ENCODE data around the gene MLIP. TPM values are rescaled to one million over a fixed set of nuclear protein-coding genes. Genes with fewer than 3 reads are reported as not detected.
"Not testable (repeated sequence)": the region's sequence is repeated elsewhere in the genome, so short reads cannot be mapped to it uniquely, and the experiment has no call there.

The MLIP gene
- total RNA-seq, 1 donor from 2014 or later = 8.5 TPM

DNA sequence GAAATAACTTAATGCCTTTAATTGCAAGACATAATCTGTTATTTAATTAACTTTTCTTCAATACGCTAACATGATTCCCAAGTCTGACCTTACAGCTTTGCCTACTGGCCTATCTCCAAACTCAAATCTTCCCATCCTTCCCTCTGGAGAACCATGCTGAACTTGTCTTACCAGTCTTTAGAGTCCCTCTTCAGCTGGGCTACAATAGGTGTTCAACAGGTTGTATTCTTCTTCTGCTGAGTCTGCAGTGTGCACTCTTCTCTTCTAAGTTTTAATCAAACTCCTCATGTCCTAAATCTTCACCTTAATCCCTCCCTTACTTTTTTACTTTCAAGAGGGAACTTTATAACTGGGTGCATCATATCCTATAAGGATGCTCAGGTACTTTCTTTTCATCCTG is 121.5 kb downstream of the MLIP start:
- ATAC-seq = peak; percentile 42

DNA sequence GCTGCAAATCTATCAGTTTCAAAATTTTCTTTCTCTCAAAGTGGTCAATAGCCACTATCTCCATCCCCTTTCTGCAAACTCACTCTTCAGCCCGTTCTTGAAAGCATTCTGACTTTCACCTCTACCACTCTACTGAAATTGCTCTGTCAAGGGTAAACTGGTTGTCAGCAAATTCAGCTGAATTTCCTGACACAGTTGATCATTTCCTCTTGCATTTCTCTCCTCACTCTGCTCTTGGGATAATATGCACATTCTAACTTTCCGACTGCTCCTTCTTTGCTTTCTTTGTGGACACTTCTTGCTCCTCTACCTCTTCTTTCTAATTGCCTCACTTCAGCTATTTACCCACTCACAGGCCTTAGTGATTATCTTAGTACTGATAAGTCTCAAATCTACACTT is 123.3 kb downstream of the MLIP start:
- no peak for ATAC-seq

DNA sequence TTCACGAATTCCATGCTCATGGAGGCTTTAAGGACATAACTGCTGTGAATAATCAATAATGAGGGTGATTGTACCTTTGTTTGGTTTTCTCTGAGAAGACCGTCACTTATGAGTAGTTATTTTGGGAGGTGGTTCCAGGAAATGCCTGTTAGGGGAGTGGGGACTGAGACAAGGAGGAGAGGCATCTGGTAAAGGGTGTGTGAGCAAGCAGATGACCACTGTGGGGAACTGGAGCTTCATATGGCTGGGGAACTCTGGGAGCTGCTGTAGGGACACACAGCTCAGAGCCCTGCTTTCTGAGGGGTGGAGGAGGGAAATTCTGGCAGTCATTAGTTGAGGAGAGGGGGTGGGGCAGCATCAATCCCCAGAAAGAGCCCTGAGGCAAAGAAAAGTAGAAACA is 125.7 kb downstream of the MLIP start:
- ATAC-seq = no peak

DNA sequence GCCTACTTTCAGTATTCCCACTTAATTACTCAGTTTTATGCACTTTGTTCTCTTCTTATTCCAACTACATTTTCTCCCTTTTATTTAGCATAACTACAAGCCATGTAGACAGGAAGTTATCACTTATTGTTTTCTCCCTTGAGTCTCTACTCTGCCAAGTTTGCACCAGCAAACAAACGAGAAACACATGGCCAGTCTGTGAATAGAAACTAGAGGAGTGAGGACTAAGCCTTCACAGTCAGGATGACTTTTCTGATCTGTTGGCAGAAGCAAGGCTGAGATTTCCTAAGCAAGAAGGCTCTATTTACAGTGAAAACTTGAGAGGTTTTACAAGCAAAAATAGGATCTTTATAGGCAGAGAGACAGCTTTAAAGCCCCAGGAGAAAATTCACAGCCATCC is 127.2 kb downstream of the MLIP start:
- ATAC-seq = no peak

DNA sequence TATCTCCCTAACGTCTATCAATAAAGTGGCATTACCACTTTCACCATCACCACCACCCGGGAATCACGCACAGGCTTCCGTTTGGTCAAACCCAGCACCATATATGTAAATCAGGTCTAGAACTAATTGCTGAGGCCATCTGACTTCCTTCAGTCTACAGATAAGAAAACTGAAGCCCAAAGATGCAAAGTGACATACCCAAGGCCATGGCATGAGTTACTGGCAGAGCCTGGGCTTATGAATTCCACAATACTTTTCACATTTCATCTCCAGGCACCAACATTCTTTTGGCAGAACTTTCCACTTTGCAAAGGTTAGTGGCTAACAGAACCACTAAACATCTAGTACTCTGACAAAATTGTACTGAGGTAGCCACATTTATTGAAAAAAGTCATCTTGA is 132.5 kb downstream of the MLIP start:
- no peak for ATAC-seq

DNA sequence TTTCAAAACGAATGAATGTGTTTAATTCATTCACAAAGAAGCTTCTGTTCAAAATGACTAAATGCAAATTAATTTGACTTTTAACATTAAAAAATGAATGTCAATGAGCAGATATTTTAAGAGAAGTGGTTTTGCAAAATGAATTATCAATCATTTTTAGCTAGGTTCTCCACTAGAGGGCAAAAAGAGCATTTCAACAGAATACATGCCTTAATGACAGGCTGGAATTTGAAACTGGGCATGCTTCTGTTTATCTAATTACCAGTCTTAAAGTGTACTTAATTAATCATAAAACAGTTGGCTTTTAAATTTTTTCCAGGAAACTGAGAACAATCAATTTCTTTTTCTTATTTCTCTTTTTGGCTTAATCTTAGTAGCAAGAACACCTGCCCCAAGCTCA is 133.2 kb downstream of the MLIP start:
- no peak for ATAC-seq

DNA sequence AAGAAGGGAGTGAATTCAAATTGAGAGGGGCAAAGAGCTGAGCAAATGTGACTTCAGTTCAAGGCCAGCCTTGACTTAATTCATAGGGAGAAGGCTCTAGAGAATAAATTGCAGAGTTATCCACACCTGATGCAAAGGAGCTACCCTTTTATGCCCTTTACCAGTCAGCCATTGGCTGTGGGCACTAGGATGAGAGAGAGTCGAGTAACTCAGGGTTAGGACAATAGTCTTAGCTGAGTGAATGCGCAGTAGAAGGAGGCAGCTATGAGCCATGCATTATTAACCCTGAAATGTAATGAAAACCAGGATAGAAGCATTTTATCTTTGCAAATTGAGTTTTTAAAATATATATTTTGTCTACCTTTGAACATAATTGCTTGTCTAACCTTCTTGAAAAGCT is 134.0 kb downstream of the MLIP start:
- ATAC-seq = no peak

DNA sequence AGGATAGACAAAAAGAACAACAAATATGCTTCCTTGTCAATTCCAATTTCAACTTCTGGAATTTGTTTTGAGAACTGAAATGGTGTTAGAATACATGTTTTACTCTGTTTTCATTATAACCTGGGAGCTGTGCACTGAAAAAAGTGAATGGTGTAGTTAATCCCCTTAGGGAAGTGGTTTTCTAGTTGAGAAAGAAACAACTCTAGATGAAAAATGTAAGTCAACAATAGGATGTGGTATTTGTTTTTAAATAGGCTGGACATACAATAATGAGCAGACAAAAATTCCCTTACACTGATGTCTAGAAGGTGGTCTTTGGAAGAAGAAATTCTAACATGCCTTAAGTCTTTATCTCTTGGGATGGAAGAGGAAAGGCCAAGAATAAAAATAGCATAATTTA is 137.1 kb downstream of the MLIP start:
- ATAC-seq = no peak

DNA sequence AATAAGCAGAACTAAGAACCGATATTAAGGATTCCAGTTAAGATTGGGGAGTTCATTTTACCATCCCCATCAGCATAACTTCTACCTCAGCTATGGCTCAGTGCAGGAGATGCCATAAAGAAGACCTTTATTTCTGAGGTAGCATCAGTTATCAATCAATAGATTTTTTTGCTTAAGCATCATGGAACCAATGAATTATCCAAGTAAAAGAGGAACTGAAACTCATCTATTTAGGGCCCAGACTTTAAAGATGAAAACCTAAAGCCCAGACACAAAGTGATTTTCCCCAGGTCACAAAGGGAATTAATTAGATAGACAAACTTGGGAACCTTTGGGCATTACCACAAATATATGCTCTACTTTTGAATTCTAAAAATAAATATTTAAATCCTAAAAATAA is 137.8 kb downstream of the MLIP start:
- no peak for ATAC-seq

DNA sequence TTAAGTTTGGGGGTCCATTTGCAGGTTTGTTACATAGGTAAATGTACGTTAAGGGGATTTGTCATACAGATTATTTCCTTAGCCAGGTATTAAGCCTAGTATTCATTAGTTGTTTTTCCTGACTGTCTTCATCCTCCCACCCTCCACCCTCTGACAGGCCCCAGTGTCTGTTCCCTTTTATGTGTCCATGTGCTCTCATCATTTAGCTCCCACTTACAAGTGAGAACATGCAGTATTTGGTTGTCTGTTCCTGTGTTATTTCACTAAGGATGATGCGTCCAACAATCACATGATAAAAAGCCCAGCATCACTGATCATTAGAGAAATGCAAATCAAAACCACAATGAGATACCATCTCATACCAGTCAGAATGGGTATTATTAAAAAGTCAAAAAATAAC is 138.6 kb downstream of the MLIP start:
- not testable (repeated sequence) for ATAC-seq

DNA sequence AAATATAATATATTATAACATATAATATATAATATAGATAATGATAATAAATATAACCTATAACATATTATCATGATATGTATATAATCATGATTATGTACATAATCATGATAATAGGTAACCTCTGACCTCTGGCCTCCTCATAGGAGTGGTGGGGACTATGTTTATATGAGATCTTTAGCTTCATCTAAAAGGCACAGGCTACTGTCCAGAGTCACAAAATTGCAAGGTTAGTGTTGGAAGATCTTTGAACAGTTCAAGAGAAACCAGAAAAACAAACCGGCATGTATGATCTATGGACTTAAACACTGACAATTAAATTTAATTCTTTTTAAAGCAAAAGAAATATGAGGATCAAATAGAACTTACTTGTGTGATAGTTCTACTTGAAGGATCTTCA is 141.3 kb downstream of the MLIP start:
- no peak for ATAC-seq

DNA sequence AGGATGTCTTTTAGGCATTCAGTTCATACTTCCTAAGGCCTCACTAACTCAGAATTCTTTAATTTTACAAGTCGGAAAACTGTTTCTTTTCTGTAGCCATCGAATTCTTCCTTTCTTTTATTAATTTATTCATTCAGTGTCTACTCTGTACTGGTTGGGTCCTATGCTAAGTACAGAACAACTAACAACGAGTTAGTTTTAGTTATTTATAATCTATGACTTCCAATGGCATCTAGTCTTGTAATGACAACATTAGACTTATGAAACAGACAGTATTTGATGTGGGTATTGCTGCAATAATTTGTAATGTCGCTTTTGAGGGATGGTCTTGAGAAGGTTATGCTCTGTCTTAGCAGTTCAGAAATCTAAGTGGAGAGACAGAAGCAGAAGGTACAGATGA is 141.7 kb downstream of the MLIP start:
- no peak for ATAC-seq

DNA sequence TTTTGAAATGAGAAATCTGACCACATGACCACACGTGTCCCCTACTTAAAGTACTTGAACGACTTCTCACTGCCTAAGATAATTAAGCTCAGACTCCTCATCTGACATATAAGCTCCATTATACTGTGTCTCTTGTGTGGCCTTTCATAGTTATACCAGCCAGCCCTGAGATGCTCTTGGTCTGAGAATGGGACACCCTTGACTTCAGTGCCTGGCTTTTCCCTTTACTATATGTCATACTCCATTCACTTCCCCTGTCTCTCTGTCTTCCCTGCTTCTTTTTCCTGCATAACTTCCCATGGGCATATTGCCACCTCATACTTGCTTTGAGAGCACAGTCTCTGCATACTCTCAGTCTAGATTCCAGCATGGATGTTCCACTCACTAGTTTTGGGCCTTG is 143.6 kb downstream of the MLIP start:
- ATAC-seq = no peak

DNA sequence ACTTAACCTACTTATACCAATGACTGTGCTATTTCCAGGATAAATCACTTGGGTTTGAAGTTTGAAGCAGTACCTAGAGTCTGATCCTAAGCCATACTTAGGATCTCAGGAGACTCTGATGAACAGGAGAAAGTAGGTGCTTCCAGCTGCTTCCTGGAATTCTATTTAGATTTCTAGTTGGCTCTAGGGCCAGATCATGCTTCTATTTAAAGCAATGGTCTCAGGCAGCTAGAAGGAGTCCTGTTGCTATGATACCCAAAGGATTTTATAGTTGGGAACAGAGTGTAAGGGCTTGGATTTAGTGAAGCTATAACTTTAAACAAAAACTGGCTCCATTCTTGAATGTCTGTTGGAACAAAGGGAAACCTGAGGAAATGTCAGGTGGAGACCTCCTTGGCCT is 144.6 kb downstream of the MLIP start:
- no peak for ATAC-seq

DNA sequence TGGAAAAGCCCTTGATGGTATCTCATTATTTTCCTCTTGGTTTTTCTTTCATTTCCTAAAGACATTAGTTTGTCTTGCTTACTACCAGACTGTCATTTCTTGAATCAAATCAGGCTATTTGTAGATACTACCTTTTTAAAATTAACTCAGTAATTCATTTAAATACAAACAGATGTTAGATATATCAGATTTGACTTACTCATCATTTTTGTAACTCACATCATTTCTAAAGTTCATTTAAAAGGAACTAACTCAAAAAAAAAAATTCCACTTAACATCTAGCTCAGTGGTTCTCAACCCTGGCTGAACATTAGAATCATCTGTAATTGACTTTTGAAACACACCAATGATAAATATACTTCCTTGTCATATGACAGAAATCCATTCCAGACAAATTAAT is 148.8 kb downstream of the MLIP start:
- ATAC-seq = no peak

DNA sequence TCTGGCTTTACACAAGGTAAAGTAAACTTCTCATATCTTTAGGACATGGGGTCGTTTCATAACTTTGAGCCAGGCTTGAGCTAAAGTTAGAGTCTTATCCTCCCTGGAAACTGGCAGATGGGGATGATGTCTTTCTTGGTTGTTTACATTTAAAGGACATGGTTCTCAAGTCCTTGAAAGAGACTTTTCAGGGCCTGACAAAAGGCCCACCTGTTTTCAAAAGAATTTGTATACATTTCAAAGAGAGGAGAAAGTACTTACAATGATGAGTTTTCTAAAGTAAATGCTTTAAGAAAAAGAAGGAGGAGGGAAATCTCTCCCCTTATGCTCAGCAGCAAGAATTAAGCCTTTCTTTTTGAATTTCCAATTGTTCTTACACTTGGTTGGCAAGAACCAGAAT is 151.3 kb downstream of the MLIP start:
- ATAC-seq = no peak

DNA sequence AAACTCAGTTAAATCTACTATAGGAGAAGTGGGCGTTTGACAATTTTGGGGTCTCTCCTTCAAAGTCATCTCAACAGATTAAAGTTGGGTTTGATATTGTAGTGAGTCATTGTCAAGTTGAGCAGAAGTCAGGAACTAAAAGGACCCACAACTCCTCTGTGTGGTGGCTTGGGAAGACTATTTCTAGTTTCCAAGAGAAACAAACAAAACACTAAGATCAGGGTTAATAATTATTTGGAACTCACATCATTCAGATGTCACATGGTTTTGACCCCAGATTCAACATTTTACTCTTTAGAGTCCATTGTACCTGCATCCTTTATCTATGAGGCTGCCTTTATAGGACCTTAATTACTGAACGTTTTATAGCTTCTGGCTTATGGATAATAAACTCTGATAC is 151.7 kb downstream of the MLIP start:
- no peak for ATAC-seq

DNA sequence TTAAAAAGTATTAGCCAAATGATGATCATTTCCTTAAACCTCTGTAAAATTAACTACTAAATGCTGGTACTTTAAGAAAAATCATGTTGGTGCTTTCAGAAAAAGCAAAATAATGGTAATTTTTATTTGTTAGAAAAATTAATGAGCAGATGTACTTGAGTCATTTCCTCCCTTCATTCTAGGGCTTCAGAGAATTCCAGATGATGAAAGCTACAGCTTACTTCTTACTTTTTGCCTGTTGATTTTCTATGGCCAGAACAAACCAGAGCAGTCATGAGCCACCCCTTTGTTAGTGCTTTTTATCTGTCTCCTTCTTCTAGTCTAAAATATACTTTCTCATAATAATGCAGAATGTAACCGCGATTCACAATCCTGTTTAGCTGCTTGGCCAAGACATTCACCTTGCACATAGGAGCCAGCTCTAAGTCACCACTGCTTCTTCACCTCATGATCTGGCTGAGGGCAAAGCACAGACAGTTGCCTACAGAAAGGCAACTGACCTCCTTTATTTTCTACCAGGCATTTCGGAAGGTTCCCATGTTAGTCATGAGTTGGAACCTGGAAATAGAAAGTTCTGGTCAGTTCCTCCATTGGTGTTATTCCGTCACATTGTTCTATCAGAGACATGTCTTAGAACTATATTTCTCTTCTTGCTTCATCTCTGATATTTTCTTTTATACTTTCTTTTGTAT is 153.5 kb downstream of the MLIP start:
- ATAC-seq = no peak

DNA sequence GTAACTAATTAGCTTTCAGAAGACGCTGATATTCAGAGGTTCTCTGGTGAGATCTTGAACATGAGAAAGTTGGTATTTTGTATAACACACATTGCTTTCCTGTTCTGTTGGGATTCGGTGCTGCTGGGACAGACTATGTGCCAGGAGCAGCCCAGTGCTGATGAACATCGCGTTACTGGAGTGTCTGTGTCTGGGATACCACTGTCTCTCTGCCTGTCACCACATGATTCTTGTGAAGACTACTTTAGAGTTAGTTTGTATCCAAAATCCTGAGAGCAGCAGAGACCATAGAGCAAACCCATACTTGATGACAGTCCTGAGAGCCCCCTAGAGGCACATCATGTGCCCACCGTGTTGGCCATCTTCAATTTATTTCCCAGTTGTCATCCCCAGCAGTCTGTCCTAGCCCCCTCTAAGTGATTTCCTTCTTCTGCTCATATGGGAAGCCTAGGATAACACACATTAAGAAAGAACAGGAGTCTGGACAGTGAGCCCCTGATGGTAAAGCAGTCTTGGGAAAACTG is 155.2 kb downstream of the MLIP start:
- ATAC-seq = no peak

DNA sequence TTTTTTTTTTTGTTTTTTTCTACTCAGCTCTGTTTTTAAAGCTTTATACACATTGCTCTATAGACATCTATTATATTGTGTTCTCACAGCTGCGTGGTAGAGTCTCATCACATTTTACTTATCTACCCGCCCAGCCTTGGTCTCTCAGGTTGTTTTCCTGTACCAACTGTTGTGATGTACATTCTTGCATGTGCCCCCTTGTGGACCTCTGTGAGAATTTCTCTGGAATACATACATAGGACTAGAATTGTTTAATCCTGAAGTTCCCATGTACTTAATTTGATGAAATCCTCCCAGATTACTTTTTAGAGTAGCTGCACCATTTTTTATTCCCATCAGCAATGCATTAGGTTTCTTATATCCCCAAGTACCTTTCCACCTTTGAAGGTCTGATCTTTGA is 156.6 kb downstream of the MLIP start:
- no peak for ATAC-seq

DNA sequence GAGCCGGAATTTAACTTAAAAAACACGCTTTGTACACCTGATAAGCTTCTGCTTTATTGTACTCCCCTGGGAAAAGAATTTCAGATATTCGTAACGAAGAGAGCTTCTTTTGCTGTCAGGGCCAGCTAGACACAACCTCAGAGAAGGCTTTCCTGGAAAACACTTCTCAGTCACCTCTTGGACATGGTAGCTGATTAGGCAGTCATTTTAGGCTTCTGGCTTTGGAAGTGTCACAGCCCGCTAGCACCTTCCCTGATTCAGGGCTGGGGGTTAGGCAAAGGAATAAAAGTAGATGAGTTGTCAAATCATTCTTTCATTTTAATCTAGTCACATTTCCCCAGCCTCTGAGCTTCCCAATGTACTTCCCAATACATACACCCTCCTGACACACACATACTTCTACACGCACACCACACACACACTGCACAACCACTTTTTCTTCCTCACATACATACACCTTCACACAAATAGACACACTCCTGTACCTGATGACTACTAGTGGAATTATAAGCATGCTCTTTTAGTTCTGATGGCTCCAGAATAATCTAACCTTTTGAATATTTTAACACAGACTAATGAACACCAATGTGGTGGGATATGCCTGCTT is 162.1 kb downstream of the MLIP start:
- ATAC-seq = no peak

DNA sequence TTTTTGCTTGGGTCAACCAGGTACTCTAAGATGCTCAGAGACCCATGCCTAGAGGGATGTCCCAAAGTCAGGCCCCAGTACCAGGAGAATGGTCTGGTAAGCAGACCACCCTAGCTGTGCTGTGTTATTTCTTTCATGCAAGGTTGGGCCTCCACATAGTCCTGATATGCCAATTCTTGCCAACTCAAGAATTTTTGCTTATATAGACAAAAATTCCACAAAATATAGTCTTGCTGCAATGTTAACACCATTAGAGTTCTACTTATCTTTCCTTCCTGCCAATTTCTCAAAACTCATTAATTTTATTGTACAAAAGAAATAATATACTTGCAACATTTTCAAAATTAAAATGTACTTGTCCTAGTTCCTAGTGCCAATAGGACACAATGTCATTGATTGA is 163.1 kb downstream of the MLIP start:
- ATAC-seq = no peak

DNA sequence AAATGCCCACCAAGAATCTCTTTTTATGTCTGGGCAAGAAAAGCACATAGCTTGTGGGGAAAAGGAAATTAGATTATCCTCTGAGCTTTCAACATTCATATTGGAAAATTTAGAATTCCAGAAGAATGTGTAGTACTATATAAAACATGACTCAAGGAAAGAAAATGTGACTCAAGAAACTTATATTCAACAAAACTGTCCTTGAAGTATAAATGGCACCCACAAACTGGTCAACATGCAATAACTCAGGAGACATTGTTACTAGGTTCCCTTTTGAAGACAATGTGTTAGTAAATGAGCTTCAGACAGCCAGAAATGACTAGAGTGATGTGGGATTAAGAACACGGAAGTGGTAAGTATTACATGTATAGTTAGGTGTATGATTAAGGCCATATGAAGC is 170.9 kb downstream of the MLIP start:
- ATAC-seq = peak; percentile 78

DNA sequence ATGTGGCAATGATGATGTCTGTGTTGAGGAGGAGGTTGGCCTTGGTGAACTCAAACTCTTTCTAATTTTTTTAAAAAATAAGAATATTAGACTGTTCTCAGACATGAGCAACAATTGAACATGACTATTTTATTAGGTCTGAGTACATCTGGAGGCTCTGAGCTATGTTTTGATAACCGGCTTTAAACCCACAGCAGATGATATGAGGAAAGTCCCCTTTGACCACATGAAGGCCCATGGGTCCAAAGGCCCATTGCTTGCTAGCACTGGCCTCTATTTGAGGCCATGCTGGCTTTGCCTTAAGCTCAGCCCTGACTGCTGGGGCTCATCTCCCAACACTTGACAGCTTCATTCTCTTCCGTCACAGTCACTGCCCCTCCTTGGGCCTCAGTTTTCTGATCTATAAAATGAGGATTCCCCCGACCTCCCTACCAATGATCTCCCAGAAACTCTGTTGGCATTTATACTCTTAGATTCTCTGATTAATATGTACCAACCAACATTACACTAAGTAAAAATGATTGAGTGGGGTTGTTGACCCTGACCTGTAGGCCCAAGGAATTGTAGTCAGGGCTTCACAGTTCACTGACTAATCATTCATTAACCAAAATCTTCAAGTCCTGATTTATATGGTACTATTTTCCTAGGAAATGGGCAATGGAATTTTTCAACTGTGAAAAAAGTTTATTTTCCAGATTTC is 173.1 kb downstream of the MLIP start:
- no peak for ATAC-seq
